Mucosa of stomach (tissue), 1 donor: Measurements from ENCODE around the gene HBM.
"Not testable (repeated sequence)": the region's sequence is repeated elsewhere in the genome, so short reads cannot be mapped to it uniquely, and the experiment has no call there.

ENCODE experiments used
- H3K27me3 ChIP-seq: one replicate; pipeline ENCODE4 v1.7.0; 2013; ENCODE audit warnings: mild to moderate bottlenecking, low read length; ENCODE audit not compliant: control insufficient read depth, insufficient read depth
- H3K36me3 ChIP-seq: one replicate; pipeline ENCODE4 v1.7.0; 2013; ENCODE audit warnings: low read length; ENCODE audit not compliant: control insufficient read depth, insufficient read depth
- H3K4me1 ChIP-seq: one replicate; pipeline ENCODE4 v1.7.0; 2013; ENCODE audit warnings: mild to moderate bottlenecking, low read length; ENCODE audit not compliant: control insufficient read depth, insufficient read depth
- H3K4me3 ChIP-seq: one replicate; pipeline ENCODE4 v1.7.0; 2013; ENCODE audit warnings: low read length
- H3K9ac ChIP-seq: one replicate; pipeline ENCODE4 v1.7.0; 2013; ENCODE audit warnings: mild to moderate bottlenecking, low read length, moderate library complexity
- H3K9me3 ChIP-seq: one replicate; pipeline ENCODE4 v1.7.0; 2013; ENCODE audit warnings: mild to moderate bottlenecking, low read length, moderate library complexity; ENCODE audit not compliant: control insufficient read depth
- donor health status: Pancreatic carcinoma.

Gene HBM, protein sequence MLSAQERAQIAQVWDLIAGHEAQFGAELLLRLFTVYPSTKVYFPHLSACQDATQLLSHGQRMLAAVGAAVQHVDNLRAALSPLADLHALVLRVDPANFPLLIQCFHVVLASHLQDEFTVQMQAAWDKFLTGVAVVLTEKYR

GRCh38 chr16:165539-166374 is at the start of gene HBM:
TSS of gene HBM (plus strand) at chr16:165978. CDS start at chr16:165998, 20 bp downstream.
- Histone ChIP-seq H3K9ac (no peak within 1 kb of the TSS), H3K9me3 (no peaks in the 10 kb centered on the region), H3K4me1 (peaks cover 13% of the 10 kb centered on the region), H3K4me3 (no peak within 1 kb of the TSS), H3K36me3 (no peaks in the 10 kb centered on the region), H3K27me3 (peaks cover 62% of the 10 kb centered on the region)

DNA sequence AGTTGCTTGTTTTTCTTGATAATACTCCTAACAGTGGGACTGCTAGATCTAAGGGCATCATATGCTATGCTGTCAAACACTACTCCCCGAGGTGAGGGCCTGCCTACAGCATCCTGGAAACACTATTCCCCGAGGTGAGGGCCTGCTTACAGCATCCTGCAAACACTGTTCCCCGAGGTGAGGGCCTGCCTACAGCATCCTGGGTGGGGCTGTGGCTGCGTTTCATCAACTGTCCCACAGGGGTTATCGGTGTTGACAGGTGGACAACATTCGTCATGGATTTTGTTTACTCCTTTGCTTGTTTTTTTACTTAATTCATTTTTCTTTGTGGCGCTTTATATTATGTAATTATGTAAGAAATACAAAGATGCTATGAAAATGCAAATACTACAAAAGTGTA is 49.8 kb upstream of the HBM start:
- Histone ChIP-seq H3K36me3 (no peaks in the 10 kb centered on the region), H3K4me3 (no peak overlapping the region), H3K4me1 (peaks cover 21% of the 10 kb centered on the region), H3K9me3 (no peaks in the 10 kb centered on the region), H3K27me3 (no peaks in the 10 kb centered on the region), H3K9ac (no peak overlapping the region)

- Histone ChIP-seq H3K9me3 (no peaks in the 10 kb centered on the region), H3K4me3 (no peak overlapping the region), H3K4me1 (peaks cover 21% of the 10 kb centered on the region), H3K9ac (no peak overlapping the region), H3K36me3 (no peaks in the 10 kb centered on the region), H3K27me3 (no peaks in the 10 kb centered on the region)
Measured at GRCh38 chr16:117379-118365, 48.1 kb upstream of the HBM start.

DNA sequence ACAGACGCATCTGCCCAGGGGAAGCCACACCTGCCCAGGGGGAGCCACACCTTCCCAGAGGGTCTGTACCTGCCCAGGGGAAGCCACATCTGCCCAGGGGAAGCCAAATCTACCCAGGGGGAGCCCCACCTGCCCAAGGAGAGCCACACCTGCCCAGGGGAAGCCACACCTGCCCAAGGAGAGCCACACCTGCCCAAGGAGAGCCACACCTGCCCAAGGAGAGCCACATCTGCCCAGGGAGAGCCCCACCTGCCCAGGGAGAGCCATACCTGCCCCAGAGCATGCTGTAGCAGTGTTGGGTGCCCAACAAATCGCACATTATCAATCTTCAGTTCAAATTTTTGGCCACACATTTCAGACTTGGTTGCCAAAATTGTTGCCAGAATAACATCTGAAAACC is 46.9 kb upstream of the HBM start:
- H3K27me3 ChIP-seq: no peaks in the 10 kb centered on the region
- H3K4me3 ChIP-seq: no peak overlapping the region
- no peaks in the 10 kb centered on the region for H3K9me3 ChIP-seq
- no peaks in the 10 kb centered on the region for H3K36me3 ChIP-seq
- no peak overlapping the region for H3K9ac ChIP-seq
- peaks cover 15% of the 10 kb centered on the region for H3K4me1 ChIP-seq

GRCh38 chr16:119295-119694 is 46.5 kb upstream of the HBM start:
- no peaks in the 10 kb centered on the region for H3K9me3 ChIP-seq
- peaks cover 15% of the 10 kb centered on the region for H3K4me1 ChIP-seq
- H3K36me3 ChIP-seq: no peaks in the 10 kb centered on the region
- H3K4me3 ChIP-seq: no peak overlapping the region
- no peak overlapping the region for H3K9ac ChIP-seq
- H3K27me3 ChIP-seq: no peaks in the 10 kb centered on the region

DNA sequence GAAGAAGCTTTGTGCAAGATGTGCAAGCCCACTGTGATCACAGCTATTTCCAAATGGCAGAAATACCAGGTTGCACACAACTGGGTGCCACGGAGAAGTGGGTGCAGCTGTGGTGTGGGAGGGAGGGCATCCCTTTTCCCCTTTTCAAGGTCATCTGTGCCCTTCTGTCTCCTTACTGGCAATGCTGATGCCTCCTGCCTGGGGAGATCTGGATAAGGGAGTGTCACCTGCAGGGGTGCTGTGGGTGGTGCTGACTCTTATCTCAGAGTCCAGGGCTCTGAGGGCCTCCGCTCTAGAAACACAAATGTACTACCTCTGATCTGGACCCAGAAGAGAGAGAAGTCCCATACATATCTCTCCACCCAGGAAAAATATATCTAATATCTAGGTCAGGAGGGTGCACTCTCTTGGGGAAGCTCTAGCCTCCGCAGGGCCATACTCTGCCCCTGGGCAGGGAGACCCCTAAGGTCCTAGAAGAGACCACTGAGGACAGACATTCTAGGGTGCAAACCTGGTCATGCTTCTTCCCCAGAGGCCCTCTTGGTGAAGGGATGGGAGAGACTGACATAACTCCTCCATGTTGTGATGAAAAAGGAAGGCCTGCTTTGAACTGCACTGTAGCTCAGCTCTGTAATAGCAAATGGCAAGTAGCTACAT is 45.8 kb upstream of the HBM start:
- Histone ChIP-seq H3K9ac (no peak overlapping the region), H3K36me3 (no peaks in the 10 kb centered on the region), H3K27me3 (no peaks in the 10 kb centered on the region), H3K9me3 (no peaks in the 10 kb centered on the region), H3K4me1 (peaks cover 15% of the 10 kb centered on the region), H3K4me3 (no peak overlapping the region)

- Histone ChIP-seq H3K4me1 (peaks cover 15% of the 10 kb centered on the region), H3K9ac (no peak overlapping the region), H3K9me3 (no peaks in the 10 kb centered on the region), H3K36me3 (no peaks in the 10 kb centered on the region), H3K27me3 (no peaks in the 10 kb centered on the region), H3K4me3 (no peak overlapping the region)
Measured at GRCh38 chr16:120756-121155, 45.0 kb upstream of the HBM start.

DNA sequence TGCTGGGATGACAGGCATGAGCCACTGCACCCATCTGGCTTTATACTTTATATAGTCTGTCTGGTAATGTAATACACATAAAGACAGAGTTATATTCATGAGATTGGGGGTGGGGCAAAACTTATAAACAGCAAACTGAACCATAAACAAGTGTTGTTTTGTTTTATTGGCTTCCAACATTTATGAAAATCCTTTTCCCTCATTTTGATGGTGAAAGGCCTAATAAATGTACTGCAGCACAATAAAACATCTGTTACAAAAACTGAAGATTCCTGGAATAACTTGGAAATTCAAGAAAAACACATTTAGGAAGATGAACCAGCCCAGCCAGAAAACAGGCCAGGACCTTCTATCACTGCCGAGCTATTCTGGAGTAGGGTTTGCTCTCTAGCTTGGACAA is 43.4 kb upstream of the HBM start:
- no peaks in the 10 kb centered on the region for H3K27me3 ChIP-seq

GRCh38 chr16:123558-124350 is 42.0 kb upstream of the HBM start:
- H3K9me3 ChIP-seq, H3K4me1 ChIP-seq, H3K36me3 ChIP-seq, H3K27me3 ChIP-seq, H3K4me3 ChIP-seq, H3K9ac ChIP-seq: not testable (repeated sequence)

More for the DNA sequence above, 43.4 kb upstream of the HBM start:
- H3K36me3 ChIP-seq: no peaks in the 10 kb centered on the region
- H3K9me3 ChIP-seq: no peaks in the 10 kb centered on the region
- H3K4me3 ChIP-seq: no peak overlapping the region
- no peak overlapping the region for H3K9ac ChIP-seq
- peaks cover 15% of the 10 kb centered on the region for H3K4me1 ChIP-seq

GRCh38 chr16:125011-125410 is 40.8 kb upstream of the HBM start:
- H3K4me1 ChIP-seq: no peaks in the 10 kb centered on the region
- no peak overlapping the region for H3K9ac ChIP-seq
- H3K36me3 ChIP-seq: no peaks in the 10 kb centered on the region
- no peaks in the 10 kb centered on the region for H3K9me3 ChIP-seq
- H3K27me3 ChIP-seq: no peaks in the 10 kb centered on the region
- no peak overlapping the region for H3K4me3 ChIP-seq

DNA sequence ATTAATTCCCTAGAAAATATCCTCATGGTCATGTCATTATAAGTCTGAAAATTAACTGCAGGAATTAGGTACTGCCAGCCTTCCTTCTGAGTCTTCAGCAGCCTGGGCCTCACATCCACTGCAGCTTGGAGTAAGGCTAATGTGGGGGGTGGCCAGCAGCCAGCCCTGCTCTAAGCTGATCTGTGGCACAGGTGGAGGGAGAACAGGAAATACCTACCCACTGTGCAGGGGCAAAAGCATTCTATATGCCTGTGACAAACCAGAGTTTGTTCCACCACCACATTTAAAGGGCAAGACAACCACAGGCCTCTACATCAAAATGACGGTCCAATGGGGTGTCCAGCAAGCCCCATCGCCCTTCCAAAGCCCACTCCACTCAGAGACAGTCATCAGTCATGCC is 36.7 kb upstream of the HBM start:
- no peaks in the 10 kb centered on the region for H3K36me3 ChIP-seq
- H3K9ac ChIP-seq: no peak overlapping the region
- no peak overlapping the region for H3K4me3 ChIP-seq
- H3K9me3 ChIP-seq: no peaks in the 10 kb centered on the region
- no peaks in the 10 kb centered on the region for H3K4me1 ChIP-seq
- H3K27me3 ChIP-seq: no peaks in the 10 kb centered on the region
